Stimulated activated naive B cell treated with anti-CD40 and anti-IgM and Interleukin-4, amounts not matched to agents 10 μg/mL and 1 μg/mL and 100 μg/mL, for 72 hours (primary cell): ENCODE results near the gene FGF2.
"Not testable (repeated sequence)": the region's sequence is repeated elsewhere in the genome, so short reads cannot be mapped to it uniquely, and the experiment has no call there.

Experiments used
- ATAC-seq, 2 donors: fragments of 150-1000 bp; cut with Tn5 transposase; replicated peaks; 2 replicates each; pipeline ENCODE4 v1.10.0; 2021; ENCODE audit warnings: moderate library complexity in 1 of 2
- DNase-seq: peaks from one replicate; pipeline ENCODE4 v3.0.0; 2021
- H3K27ac Mint-ChIP-seq: one replicate; pipeline ENCODE4 v1.8.0; 2022; ENCODE audit warnings: mild to moderate bottlenecking, mixed read lengths
- H3K27me3 Mint-ChIP-seq, 2 donors: one replicate each; pipeline ENCODE4 v1.8.0; 2022; ENCODE audit warnings: mixed read lengths in 2 of 2
- H3K36me3 Mint-ChIP-seq, 2 donors: one replicate each; pipeline ENCODE4 v1.8.0; 2022; ENCODE audit warnings: mixed read lengths in 2 of 2, mild to moderate bottlenecking in 1 of 2
- H3K4me1 Mint-ChIP-seq, 2 donors: one replicate each; pipeline ENCODE4 v1.8.0; 2022; ENCODE audit warnings: mixed read lengths in 2 of 2, mild to moderate bottlenecking in 1 of 2
- H3K4me3 Mint-ChIP-seq, 2 donors: one replicate each; pipeline ENCODE4 v1.8.0; 2022; ENCODE audit warnings: mild to moderate bottlenecking in 2 of 2, mixed read lengths in 2 of 2, moderate library complexity in 1 of 2
- H3K9me3 Mint-ChIP-seq, 2 donors: one replicate each; pipeline ENCODE4 v1.8.0; 2022; ENCODE audit warnings: mixed read lengths in 2 of 2, mild to moderate bottlenecking in 1 of 2

The FGF2 gene

GRCh38 chr4:122797405-122798094 is 29.1 kb upstream of the FGF2 start:
- Mint-ChIP-seq H3K36me3 (no peaks in the 10 kb centered on the region), H3K4me1 (no peaks in the 10 kb centered on the region), H3K27ac (no peak overlapping the region), H3K4me3 (no peak overlapping the region), H3K9me3 (no peaks in the 10 kb centered on the region), H3K27me3 (peaks cover 12 to 13% of the 10 kb centered on the region in 2 donors)
- no peak for DNase-seq
- ATAC-seq: no peak

DNA sequence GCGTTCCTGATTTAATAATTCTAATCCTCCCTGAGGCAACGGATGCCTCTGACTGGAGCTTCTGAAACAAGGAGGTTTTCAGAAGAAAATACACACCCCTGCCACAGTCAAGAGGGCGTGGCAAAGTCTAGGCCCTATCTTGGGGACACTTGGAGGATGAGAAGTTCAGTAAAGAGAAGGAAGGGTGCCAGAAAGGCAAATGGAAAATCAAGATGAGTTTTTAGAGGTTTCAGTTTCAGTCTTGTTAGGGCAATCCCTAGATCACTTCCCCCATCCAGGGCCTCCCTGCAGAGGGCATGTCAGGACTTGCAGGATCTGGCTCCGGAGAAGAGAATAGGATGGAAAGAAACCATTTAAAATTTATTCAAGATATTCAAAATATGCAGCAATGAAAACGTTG is 28.5 kb upstream of the FGF2 start:
- DNase-seq (no peak), ATAC-seq (peak in 1 of 2 donors; percentile 12)
- no peak overlapping the region for H3K27ac Mint-ChIP-seq
- peaks cover 12 to 13% of the 10 kb centered on the region in 2 donors for H3K27me3 Mint-ChIP-seq
- H3K4me1 Mint-ChIP-seq: no peaks in the 10 kb centered on the region
- no peaks in the 10 kb centered on the region for H3K9me3 Mint-ChIP-seq
- H3K36me3 Mint-ChIP-seq: no peaks in the 10 kb centered on the region
- H3K4me3 Mint-ChIP-seq: no peak overlapping the region

- no peaks in the 10 kb centered on the region for H3K36me3 Mint-ChIP-seq
- peaks cover 0 to 3% of the 10 kb centered on the region in 2 donors for H3K4me1 Mint-ChIP-seq
- no peak overlapping the region for H3K27ac Mint-ChIP-seq
- no peaks in the 10 kb centered on the region for H3K9me3 Mint-ChIP-seq
- H3K27me3 Mint-ChIP-seq: peaks cover 12 to 13% of the 10 kb centered on the region in 2 donors
- DNase-seq (no peak), ATAC-seq (no peak)
- no peak overlapping the region for H3K4me3 Mint-ChIP-seq
Measured at GRCh38 chr4:122798917-122799316, 27.7 kb upstream of the FGF2 start.

DNA sequence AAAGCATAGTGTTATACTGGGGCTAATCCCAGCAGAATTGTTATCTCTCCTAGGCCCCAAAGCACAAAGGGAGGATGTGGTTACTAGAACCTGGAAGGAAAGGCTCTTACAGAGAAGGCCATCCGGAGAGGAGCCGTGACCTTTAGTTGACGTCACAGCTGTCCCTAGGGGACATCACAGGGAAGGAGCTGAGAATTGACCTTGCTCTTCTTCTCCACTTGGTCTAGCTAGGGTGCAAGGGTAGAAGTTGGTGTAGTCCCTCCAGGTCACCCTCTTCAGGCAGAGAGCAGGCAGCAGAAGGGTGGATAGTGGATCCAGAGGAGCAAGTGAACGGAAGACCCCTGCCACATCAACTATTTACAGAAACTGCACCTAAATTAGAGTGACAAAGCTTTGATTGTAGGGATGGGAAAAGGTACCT is 22.8 kb upstream of the FGF2 start:
- Mint-ChIP-seq H3K4me3 (no peak overlapping the region), H3K4me1 (peaks cover 0 to 3% of the 10 kb centered on the region in 2 donors), H3K27me3 (peaks cover 10 to 20% of the 10 kb centered on the region in 2 donors), H3K27ac (no peak overlapping the region), H3K36me3 (no peaks in the 10 kb centered on the region), H3K9me3 (no peaks in the 10 kb centered on the region)
- peak in 1 of 2 donors; percentile 20 for ATAC-seq
- DNase-seq: no peak

DNA sequence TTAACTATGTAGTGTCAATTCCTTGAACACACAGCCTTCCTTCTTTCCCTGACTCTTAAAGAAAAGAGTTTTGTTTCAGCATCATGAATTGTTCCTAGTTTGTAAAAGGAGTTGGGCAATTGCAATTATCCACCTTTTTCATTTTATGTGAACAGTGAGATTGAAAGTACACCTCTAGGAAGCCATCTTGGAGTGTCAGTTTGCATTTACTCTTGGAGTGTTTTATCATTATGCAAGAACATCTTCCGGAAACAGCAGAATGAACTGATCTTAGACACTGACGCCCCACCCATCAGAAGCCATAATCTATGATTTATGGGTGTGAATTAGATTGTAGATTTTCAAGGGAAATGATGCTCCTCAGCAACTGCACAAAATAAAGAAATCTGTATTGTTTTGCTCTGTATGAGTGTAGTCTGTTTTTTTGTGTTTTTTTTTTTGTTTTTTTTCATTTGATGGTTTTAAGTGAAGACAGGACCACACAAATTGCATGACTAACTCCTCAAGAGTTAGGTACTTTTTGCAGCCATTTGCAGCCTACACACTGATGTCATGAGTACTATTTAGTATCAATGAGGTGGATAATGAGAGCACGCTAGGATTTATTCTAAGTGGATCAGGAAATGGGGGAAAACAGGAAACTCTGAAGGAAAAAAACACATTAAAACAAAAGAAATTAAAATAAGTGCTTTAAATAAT is 19.5 kb upstream of the FGF2 start:
- DNase-seq (no peak), ATAC-seq (no peak)
- H3K9me3 Mint-ChIP-seq: no peaks in the 10 kb centered on the region
- H3K27ac Mint-ChIP-seq: no peak overlapping the region
- H3K4me1 Mint-ChIP-seq: peaks cover 0 to 3% of the 10 kb centered on the region in 2 donors
- no peak overlapping the region for H3K4me3 Mint-ChIP-seq
- peaks cover 10 to 20% of the 10 kb centered on the region in 2 donors for H3K27me3 Mint-ChIP-seq
- no peaks in the 10 kb centered on the region for H3K36me3 Mint-ChIP-seq

GRCh38 chr4:122810669-122811068 is 16.0 kb upstream of the FGF2 start:
- Mint-ChIP-seq H3K36me3 (no peaks in the 10 kb centered on the region), H3K4me3 (no peak overlapping the region), H3K9me3 (no peaks in the 10 kb centered on the region), H3K27ac (no peak overlapping the region), H3K4me1 (no peaks in the 10 kb centered on the region), H3K27me3 (peaks cover 9 to 24% of the 10 kb centered on the region in 2 donors)
- ATAC-seq (no peak), DNase-seq (no peak)

GRCh38 chr4:122811781-122812180 is 14.8 kb upstream of the FGF2 start:
- DNase-seq: not testable (repeated sequence)

DNA sequence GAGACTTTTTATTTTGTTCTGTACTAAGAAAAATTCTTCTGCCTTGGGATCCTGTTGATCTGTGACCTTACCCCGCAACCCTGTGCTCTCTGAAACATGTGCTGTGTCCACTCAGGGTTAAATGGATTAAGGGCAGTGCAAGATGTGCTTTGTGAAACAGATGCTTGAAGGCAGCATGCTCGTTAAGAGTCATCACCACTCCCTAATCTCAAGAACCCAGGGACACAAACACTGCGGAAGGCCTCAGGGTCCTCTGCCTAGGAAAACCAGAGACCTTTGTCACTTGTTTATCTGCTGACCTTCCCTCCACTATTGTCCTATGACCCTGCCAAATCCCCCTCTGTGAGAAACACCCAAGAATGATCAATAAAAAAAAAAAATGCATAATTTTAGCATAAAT is 13.8 kb upstream of the FGF2 start:
- H3K4me1 Mint-ChIP-seq, H3K36me3 Mint-ChIP-seq, H3K9me3 Mint-ChIP-seq, H3K27me3 Mint-ChIP-seq, H3K4me3 Mint-ChIP-seq, DNase-seq, ATAC-seq, H3K27ac Mint-ChIP-seq: not testable (repeated sequence)

More at GRCh38 chr4:122811781-122812180, 14.8 kb upstream of the FGF2 start:
- not testable (repeated sequence) for ATAC-seq, H3K36me3 Mint-ChIP-seq, H3K9me3 Mint-ChIP-seq, H3K4me1 Mint-ChIP-seq, H3K27ac Mint-ChIP-seq, H3K4me3 Mint-ChIP-seq
- H3K27me3 Mint-ChIP-seq: peaks cover 3 to 16% of the 10 kb centered on the region in 2 donors

DNA sequence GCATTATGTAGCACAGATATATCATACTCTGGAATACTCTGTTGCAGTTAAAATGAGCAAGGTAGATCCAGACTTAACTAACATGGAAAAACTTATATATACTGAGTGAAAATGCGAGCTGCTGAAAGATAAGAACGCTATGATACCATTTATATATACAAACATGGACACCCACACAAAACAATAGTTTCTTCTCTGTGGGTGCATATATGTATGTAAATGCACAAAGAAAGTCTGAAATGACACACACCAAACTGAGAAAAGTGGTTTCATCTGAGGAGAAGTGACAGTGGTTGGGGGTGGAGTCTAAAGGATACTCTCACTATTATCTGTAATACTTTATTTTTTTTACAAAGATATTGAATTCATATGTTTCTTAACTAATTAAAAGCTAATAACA is 12.2 kb upstream of the FGF2 start:
- no peaks in the 10 kb centered on the region for H3K9me3 Mint-ChIP-seq
- DNase-seq (no peak), ATAC-seq (peak; percentile 53 to 54)
- H3K36me3 Mint-ChIP-seq: no peaks in the 10 kb centered on the region
- H3K4me1 Mint-ChIP-seq: no peaks in the 10 kb centered on the region
- peaks cover 6 to 19% of the 10 kb centered on the region in 2 donors for H3K27me3 Mint-ChIP-seq
- H3K27ac Mint-ChIP-seq: no peak overlapping the region
- H3K4me3 Mint-ChIP-seq: no peak overlapping the region

GRCh38 chr4:122815248-122815647 is 11.4 kb upstream of the FGF2 start:
- H3K27me3 Mint-ChIP-seq: peaks cover 9 to 27% of the 10 kb centered on the region in 2 donors
- no peaks in the 10 kb centered on the region for H3K4me1 Mint-ChIP-seq
- H3K27ac Mint-ChIP-seq: no peak overlapping the region
- H3K36me3 Mint-ChIP-seq: no peaks in the 10 kb centered on the region
- no peak overlapping the region for H3K4me3 Mint-ChIP-seq
- no peaks in the 10 kb centered on the region for H3K9me3 Mint-ChIP-seq
- DNase-seq (no peak), ATAC-seq (no peak)

DNA sequence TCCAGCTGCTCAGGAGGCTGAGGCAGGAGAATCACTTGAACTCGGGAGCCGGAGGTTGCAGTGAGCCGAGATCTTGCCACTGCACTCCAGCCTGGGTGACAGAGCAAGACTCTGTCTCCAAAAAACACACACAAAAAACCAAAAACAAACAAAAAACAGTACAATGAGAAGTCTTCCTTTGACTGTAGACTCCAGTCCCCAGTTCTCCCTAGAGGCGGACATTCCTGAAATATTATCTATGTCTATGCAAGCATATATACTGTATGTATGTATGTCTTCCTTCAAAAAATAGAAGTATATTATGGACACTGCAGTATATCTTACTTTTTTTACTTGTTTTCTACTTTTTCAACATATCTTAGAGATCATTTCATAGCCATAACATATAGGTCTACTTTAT is 10.2 kb upstream of the FGF2 start:
- DNase-seq (no peak), ATAC-seq (no peak)
- no peaks in the 10 kb centered on the region for H3K36me3 Mint-ChIP-seq

DNA sequence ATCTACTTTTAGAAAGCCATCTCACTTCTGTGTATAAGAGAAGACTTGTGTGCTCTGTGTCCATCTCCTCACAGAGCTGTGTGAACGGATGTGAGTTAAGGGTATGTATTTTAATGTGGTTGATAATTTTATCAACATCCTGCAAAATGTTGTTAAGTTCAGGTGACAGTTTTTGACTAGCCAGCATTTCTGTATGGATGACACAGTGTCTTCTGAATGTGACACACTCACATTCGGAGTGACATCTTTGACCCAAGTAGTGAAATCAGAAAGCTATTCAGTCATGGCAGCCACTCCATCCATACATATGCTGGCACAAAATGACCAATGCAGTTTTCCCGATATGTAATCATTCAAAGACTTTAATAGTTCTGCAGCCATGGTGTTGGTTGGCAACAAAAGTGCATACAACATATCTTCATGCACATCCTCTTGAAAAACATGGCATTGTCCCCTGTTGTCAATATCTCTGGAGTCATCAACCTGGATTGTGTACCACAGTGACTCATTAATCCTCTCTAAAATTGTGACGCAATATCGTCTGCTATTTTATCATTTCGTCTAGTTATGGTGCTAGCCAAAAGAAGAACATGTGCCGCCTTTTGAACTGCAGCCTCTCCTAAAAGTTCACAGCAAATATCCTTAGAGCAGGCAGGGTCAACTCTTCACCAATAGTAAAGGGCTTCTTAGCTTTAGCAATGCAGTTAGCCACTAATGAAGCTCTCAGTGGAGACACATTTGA is 6.8 kb upstream of the FGF2 start:
- ATAC-seq: no peak
- no peak for DNase-seq
- H3K4me3 Mint-ChIP-seq: no peak overlapping the region
- H3K27ac Mint-ChIP-seq: no peak overlapping the region
- H3K36me3 Mint-ChIP-seq: no peaks in the 10 kb centered on the region
- H3K9me3 Mint-ChIP-seq: peaks cover 0 to 2% of the 10 kb centered on the region in 2 donors
- no peaks in the 10 kb centered on the region for H3K4me1 Mint-ChIP-seq
- H3K27me3 Mint-ChIP-seq: peaks cover 37 to 55% of the 10 kb centered on the region in 2 donors

More for the DNA sequence above, 10.2 kb upstream of the FGF2 start:
- Mint-ChIP-seq H3K4me3 (no peak overlapping the region), H3K4me1 (no peaks in the 10 kb centered on the region), H3K27ac (no peak overlapping the region), H3K9me3 (no peaks in the 10 kb centered on the region), H3K27me3 (peaks cover 17 to 40% of the 10 kb centered on the region in 2 donors)

- Mint-ChIP-seq H3K4me3 (no peak overlapping the region), H3K36me3 (no peaks in the 10 kb centered on the region), H3K9me3 (peaks cover 0 to 2% of the 10 kb centered on the region in 2 donors), H3K27me3 (peaks cover 46 to 67% of the 10 kb centered on the region in 2 donors), H3K27ac (no peak overlapping the region), H3K4me1 (no peaks in the 10 kb centered on the region)
- no peak for DNase-seq
- ATAC-seq: no peak
Measured at GRCh38 chr4:122821092-122821491, 5.5 kb upstream of the FGF2 start.

DNA sequence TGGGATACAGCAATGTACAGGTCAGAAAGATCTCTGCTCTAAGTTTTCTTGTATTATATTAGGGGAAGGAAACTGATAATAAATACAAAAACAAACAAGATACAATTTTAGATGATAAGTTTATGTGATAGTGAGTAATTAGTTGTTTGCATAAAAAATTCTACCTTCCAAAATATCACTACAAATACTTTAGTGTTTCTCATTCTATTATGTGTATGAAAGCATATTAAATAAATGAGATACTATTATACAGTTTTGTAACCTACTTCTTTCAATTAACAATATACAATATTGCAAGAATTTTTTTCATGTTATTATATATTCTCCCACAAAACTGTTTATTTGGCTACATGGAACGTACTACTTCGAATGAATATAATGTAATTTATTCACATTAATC is 4.2 kb upstream of the FGF2 start:
- Mint-ChIP-seq H3K4me1 (peaks cover 0 to 4% of the 10 kb centered on the region in 2 donors), H3K27ac (no peak overlapping the region), H3K9me3 (peaks cover 0 to 2% of the 10 kb centered on the region in 2 donors), H3K36me3 (peaks cover 0 to 1% of the 10 kb centered on the region in 2 donors), H3K27me3 (peaks cover 53 to 76% of the 10 kb centered on the region in 2 donors), H3K4me3 (no peak overlapping the region)
- ATAC-seq (no peak), DNase-seq (no peak)
